Kasumi-1 (cell line): Measurements from ENCODE around the gene UST.
"Not testable (repeated sequence)": the region's sequence is repeated elsewhere in the genome, so short reads cannot be mapped to it uniquely, and the experiment has no call there.

Source experiments
- DNase-seq, 2 experiments: peaks; one replicate each; lab custom pipeline; 2025; lab: John Stamatoyannopoulos, UW

UST gene

GRCh38 chr6:148974351-148974750 lies 227.5 kb downstream of the UST start:
- DNase-seq = no peak

- DNase-seq = not testable (repeated sequence)
Measured at GRCh38 chr6:148978298-148978697, 231.5 kb downstream of the UST start.

- no peak for DNase-seq
Measured at GRCh38 chr6:148979014-148979901, 232.4 kb downstream of the UST start.

GRCh38 chr6:148980234-148980633 lies 233.4 kb downstream of the UST start:
- DNase-seq = no peak

- DNase-seq = no peak
Measured at GRCh38 chr6:148981515-148981914, 234.7 kb downstream of the UST start.

- no peak for DNase-seq
Measured at GRCh38 chr6:148983101-148983761, 236.4 kb downstream of the UST start.

GRCh38 chr6:148983966-148984365 lies 237.1 kb downstream of the UST start:
- DNase-seq = no peak

- no peak for DNase-seq
Measured at GRCh38 chr6:148984531-148985056, 237.8 kb downstream of the UST start.

GRCh38 chr6:148985499-148985898 lies 238.7 kb downstream of the UST start:
- DNase-seq = no peak

- no peak for DNase-seq
Measured at GRCh38 chr6:148986608-148987007, 239.8 kb downstream of the UST start.

- DNase-seq = no peak
Measured at GRCh38 chr6:148987982-148988381, 241.2 kb downstream of the UST start.

- no peak for DNase-seq
Measured at GRCh38 chr6:148989585-148989984, 242.8 kb downstream of the UST start.

- no peak for DNase-seq
Measured at GRCh38 chr6:148990403-148990802, 243.6 kb downstream of the UST start.

- no peak for DNase-seq
Measured at GRCh38 chr6:148996815-148997214, 250.0 kb downstream of the UST start.

GRCh38 chr6:148997865-148998264 lies 251.0 kb downstream of the UST start:
- DNase-seq = no peak

- DNase-seq = no peak
Measured at GRCh38 chr6:148998704-148999103, 251.9 kb downstream of the UST start.

- no peak for DNase-seq
Measured at GRCh38 chr6:148999501-148999900, 252.7 kb downstream of the UST start.

GRCh38 chr6:148999929-149000468 lies 253.2 kb downstream of the UST start:
- peak; percentile 76 to 90 for DNase-seq

- no peak for DNase-seq
Measured at GRCh38 chr6:149001422-149001821, 254.6 kb downstream of the UST start.

GRCh38 chr6:149003560-149003959 lies 256.7 kb downstream of the UST start:
- DNase-seq = no peak

- no peak for DNase-seq
Measured at GRCh38 chr6:149004664-149005063, 257.8 kb downstream of the UST start.

- not testable (repeated sequence) for DNase-seq
Measured at GRCh38 chr6:149006236-149006635, 259.4 kb downstream of the UST start.

- DNase-seq = no peak
Measured at GRCh38 chr6:149006671-149007070, 259.8 kb downstream of the UST start.
